ENCODE measurements around the gene CFL2.
A peak's percentile ranks its signal among the peaks of the same experiment; 100 is the strongest.
"Not testable (repeated sequence)": the region's sequence is repeated elsewhere in the genome, so short reads cannot be mapped to it uniquely, and the experiment has no call there.

The CFL2 gene

DNA sequence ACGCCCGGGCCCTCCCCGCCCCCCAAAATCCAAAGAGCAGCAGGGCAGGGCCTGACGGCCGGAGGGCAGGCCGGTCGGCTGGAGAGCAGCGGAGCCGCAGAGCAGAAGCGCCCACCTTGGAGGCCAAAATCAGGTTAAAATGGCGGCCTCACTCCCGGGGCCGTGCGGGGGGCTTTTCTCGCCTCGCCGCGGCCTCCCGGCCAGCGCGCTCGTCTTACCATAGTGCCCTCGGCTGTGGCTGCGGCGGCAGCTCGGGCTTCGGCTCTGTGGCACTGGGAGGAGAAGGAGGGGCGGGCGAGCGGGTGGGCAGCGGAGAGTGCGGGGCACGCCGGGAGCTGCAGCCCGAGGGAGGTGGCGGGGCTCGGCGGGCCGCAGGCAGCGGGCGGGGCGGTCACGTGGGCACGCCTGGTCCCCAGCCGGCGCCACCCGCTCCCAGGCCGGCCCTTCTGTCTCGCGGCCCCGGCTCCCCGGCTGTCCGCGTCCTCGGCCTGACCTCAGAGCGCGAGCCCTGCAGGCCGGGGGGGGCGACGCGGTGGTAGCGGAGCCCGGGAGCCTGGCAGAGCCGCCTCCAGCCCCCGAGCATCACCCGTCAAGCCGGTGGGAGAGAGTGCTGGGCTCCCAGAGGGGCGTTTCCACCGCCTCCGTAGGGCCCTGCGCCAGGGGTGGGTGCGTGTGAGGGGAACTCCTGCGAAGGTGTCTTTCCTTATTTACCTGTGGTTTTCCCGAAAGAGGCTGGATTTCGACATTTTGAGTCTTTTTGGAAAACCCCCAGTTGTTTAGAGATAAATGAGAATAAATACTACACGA, at the start of gene CFL2:
CFL2 (minus strand) TSS at position 274 of the 807 bp plus-strand sequence; CDS start at position 221, 53 bp downstream.
- peak; percentile 64 for DNase-seq

DNA sequence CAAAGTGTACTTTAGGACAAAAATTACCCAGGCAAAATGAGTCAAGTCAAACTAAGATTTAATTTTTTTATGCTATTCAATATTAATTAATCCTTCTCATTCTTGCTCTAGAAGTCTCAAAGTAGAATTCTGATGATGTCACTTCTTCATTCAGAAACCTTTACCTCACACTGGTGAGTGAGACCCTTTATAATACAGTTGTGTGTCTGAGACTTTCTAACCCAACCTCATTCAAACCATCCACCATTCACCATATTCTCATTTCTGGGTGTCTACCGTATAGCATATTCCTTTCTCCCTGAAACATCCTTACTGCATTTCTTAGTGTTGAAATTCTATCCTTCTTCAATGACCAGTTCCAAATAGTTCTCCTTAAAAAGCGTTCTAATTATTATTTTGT, 40.8 kb upstream of the CFL2 start:
- DNase-seq, result no peak

DNA sequence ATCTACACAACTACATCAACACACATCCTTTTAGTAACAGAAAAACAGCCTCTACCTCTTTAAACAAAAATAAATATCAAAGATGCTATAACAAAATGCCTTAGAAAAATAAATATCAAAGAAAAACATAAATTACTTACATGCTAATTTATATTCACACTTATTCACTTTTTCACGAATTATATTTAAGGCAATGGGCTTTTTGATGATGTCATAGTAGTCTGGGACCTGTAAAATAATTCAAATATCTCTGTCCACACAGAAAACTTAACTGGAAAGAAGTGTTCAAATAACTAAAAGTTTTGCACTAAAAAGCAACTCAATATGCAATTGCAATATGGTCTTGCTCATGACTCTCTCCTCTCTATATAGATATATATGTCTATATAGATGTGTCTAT, 40.3 kb upstream of the CFL2 start:
- no peak for DNase-seq

DNA sequence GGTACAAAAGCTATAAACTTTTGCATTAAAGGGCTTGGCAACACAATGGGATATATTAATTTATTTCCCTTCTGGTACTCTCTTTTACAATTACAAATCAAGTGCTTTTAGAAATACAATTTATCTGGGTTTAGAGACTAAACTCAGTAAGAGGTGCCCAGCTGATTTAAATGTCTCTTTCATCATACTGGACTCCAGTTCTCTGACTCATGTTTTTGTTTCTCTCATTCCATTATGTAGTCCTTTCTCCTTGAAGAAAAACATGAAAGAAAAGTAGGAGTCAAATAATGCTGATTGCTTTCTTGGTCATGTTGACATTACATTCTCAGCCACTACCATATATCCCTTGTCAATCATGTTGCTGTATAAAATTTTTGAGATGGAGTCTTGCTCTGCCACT, 36.3 kb upstream of the CFL2 start:
- peak; percentile 57 for DNase-seq

DNA sequence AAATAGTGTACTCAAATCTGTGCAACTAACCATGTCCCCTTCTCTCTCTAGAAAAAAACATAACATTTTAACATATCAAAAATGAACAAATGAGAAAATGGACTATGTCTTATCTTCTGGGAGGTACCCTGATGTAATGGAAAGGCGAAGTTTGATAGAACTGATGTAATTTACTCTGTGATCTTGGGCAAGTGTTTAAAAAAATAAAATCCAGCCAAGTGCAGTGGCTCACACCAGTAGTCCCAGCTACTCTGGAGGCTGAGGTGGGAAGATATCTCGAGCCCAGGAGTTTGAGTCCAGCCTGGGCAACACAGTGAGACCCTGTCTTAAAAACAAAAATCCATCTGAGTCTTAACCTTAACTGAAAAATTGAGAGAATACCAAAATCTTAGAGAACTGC, 35.8 kb upstream of the CFL2 start:
- peak; percentile 39 for DNase-seq

DNA sequence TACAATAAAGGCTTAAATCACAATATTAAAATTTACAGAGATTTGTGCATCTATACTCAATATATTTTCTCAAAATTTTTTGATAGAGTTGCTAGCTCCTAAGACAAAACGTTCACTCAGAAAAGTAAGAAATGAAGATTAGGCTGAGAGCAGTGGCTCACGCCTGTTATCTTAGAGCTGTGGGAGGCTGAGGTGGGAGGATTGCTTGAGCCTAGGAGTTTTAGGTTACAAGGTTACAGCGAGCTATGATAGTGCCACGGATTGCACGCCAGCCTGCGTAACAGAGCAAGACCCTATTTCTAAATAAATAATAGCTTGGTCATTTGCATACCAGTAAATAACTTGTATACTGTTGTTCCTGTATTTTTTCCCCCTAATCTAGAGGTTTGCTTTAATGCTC, 35.0 kb upstream of the CFL2 start:
- peak; percentile 63 for DNase-seq

DNA sequence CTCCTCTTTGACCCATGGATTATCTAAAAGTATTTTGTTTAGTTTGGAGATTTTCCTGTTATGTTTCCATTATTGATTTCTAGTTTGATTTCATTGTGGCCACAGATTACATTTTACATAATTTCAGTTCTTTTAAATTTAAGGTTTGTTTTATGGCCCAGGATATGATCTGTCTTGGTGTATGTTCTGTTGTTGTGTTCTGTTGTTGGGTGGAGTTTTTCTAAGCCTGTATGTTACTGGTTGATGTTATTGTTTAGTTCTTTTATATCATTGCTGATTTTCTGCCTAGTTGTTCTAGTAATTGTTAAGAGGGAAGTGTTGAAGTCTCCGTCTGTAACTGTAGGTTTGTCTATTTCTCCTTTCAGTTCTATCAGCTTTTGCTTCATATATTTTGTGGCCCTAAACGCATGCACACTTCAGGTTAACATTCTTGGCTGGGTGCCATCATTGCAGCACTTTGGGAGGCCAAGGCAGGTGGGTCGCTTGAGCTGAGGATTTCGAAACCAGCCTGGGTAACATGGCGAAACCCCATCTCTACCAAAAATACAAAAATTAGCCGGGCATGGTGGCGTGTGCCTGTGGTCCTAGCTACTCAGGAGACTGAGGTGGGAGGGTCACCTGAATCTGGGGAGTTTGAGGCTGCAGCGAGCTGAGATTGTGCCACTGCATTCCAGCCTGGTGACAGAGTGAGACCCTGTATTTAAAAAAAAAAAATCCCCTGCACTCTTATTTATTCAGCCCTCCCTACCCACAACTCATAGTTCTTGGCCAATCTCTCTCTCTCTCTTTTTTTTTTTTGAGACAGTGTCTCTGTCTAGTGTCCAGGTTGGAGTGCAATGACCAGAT, 28.1 kb upstream of the CFL2 start:
- DNase-seq, result no peak

DNA sequence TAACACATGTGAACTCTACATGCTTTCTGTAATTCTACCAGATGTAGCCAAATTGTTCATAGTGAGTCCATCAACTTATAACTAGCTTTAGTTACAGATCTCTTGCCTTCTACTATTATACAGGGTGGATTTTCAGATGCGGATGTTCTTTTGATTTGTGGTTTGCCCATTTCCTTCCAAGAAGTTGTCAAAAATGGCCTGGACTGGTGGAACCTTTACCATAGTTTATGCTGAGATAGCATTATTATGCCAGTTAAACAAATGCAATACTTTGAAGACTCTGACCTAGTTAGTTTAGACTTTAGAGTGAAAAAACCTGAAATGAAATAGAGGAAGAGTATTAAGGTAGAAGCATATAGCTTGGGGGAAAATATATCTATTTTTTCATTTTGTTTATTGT, 27.4 kb upstream of the CFL2 start:
- no peak for DNase-seq

DNA sequence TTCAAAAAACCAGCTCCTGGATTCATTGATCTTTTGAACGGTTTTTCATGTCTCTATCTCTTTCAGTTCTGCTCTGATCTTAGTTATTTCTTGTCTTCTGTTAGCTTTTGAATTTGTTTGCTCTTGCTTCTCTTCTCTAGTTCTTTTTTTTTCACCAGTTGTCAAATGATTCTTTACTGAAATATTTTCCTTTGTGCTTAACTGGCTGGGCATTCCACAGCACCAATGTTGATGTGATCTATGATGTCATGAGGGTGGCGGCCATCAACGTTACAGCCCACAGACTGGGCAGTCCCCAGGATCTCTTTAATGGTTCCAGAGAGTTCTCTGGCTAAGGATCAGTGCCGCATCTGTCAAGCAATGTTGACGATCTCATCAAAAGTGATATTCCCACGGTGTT, 25.7 kb upstream of the CFL2 start:
- DNase-seq, result not testable (repeated sequence)

DNA sequence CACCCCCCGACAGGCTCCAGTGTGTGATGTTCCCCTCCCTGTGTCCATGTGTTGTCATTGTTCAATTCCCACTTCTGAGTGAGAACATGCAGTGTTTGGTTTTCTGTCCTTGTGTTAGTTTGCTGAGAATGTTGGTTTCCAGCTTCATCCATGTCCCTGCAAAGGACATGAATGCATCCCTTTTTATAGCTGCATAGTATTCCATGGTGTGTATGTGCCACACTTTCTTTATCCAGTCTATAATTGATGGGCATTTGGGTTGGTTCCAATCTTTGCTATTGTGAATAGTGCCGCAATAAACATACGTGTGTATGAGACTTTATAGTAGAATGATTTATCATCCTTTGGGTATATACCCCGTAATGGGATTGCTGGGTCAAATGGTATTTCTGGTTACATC, 22.7 kb upstream of the CFL2 start:
- DNase-seq, result not testable (repeated sequence)

DNA sequence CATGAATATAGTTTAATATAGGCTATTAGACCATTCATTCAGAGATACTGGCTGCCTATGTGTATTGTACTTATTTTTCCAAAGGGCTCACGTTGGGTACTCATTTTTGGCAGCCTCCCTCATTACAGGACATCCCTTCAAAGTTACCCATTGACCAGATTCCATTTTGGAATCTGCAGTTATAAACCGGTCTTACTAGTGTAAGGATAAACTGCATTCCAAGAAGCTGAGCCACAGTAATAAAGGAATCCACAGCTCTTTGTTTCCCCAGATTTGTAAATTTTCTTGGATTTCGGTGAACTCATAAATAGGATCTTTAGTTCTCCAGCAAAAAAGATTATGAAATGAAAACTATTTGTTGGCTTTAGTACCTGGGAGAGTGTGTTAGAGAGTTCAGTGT, 18.9 kb upstream of the CFL2 start:
- DNase-seq, result no peak

DNA sequence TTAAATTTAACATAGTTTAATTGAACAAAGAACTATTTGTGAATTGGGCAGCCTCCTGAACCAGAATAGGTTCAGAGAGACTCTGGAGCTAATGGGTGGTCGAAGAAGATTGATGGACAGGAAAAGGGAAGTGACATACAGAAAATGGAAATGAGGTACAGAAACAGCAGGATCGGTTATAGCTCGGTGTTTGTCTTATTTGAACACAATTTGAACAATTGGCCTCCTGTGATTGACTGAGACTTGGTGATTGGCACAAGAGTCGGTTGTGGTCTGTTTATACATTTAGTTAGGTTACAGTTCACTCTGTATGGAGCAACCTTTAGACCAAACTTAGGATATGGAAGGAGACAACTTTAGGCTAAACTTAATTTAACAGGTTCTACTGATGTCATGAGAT, 18.4 kb upstream of the CFL2 start:
- no peak for DNase-seq

DNA sequence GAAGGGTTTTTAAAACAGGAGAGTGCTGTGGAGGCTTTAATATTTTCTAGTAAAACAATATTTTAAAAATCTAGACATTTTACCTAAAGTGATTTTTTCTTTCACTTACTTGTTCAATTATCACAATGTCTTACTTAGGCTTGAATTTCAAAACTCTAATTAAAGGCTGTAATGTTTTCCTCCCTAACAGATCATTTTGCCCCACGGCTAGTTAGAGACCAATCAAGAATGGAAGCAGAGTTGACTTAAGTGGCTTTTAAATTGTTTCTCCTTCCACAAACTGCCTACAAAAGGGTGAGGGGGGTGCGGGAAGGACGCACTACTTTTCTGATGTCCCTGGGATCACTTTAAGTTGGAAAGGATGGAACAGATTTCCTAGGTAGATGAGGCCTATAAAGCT, 9.5 kb upstream of the CFL2 start:
- DNase-seq, result no peak

DNA sequence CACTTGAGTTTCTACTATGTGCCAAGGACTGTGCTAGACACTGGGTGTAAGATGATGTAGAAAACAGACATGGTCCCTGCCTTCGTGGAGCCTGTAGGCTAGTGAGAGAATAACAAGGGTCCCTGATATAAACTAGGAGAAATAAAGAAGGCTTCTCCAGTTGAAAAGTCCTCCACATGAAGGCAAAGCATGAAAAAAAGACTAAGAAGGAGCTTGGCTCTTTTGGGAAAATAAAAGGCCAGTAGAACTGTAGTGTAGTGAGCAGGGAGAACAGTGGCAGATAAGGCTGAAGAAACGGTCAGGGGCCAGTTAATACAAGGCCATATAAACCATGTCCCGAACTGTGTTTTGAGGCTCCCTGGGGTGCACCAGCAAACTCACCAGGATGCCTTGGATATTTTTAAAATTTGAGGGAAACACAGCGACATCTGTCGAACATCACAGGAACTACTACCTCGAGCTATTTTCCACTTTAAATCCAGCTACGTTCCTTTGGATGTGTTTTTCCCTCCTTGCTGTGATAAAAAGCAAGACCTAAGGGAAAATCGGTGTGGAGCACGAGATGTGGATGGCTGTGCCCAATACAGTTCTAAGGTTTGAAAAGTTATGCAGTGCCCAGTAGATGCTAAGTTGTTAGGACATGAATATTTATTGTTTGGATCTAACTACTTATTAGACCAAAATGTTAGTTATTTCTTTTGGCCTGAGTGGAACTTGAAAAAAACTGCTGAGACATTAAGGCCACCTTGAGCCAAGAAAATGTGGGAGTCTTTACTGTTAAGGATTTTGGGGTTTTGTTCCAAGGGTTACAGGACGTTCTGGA, 8.5 kb upstream of the CFL2 start:
- no peak for DNase-seq

DNA sequence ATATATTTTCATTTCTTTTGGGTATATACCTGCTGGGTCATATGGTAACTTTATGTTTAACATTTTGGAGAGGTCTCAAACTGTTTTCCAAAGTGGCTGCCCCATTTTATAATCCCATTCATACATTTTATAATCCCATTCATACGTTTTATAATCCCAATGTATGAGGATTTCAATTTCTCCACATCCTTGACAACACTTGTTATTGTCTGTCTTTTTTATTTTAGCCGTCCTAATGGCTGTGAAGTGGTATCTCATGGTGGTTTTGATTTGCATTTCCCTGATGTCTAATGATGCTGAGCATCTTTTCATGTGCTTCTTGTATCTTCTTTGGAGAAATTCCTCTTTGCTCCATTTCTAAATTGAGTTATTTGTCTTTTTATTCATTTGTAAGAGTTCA, 6.7 kb upstream of the CFL2 start:
- no peak for DNase-seq

DNA sequence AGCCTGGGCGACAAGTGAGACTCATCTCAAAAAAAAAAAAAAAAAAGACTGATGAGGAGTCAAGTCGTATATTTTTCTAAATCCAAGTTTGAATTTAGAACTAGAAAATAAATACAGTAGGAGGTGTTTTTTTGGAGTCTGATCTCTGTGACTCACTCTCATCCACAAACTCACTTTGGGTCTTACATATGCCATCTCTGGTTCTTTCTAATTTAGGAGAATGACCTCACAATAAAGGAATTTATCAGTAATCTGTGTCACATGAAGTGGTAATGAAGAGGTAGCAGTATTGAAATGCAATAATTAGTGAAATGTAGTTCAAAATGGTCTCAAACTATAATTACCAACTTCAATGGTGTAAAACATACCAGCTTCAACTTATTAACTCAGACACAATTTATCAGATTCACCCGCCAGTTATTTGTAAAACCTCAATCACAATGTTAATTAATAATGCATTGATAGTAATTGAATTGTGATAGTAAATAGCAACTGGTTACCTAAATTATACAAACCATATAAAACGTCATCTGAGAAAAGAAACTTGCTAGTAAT, 4.4 kb upstream of the CFL2 start:
- peak; percentile 12 for DNase-seq

DNA sequence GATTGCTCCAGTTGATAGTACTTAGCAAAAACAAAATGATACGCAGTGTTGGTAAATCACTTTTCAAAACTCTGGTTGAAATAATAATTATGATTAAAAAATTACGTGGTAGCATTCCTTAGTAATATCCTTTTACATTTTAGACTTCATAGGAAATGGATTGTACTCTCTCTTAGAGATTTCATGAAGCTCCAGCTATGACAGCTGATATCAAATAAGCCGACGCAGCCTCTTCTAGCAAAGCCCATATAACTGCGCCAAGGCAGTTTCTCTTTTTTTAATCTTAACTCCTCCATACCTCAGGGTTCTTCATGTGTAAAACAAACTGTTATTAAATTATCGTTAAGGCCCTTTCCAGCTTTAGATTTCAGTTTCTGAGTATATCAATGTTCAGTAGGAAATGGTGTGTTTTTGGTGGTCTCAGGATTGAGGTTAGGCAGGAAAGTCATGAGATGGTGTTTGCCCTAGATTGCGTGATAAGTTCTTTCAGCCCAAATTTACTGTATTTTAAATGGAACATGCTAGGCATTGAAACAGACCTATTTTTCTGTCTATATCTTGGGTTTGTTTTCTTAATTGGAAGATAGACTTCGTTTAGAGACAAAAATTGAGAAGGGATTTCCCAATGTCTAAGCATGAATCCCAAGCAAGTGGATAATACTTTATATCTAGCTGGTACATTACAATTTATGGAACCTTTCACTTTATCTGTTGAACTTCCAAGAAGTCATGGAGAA, 902 bp upstream of the CFL2 start:
- no peak for DNase-seq

DNA sequence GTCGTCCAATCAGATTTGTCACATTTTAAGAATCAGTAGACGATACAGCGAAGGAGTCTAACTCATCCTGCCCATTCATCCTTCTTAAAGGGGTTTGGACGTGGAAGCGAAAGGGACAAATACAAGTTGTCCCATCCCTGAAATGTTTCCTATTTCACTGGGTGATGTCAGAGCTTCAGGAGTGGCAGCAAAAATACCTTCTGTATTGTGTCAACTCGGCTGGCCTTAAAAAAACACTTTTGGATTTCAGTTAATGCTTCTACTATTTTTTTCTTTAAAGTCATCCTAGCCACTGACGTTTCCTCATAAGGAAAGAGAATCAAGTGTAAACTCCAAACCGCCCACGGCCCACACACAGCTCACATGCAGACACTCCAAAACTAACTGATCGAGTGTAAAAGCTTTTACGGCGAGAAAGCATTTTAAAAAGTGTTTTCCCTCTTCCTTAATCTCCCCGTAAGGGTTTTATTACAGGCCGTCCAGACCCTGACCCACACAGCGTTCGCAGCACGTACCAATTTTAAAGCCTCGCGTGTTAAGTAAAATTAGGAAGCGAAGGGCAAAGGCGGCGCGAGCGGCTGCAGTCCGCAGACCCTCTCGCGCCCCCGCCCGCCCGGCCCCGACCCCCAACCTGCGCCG, 593 bp downstream of the CFL2 start:
- no peak for DNase-seq

DNA sequence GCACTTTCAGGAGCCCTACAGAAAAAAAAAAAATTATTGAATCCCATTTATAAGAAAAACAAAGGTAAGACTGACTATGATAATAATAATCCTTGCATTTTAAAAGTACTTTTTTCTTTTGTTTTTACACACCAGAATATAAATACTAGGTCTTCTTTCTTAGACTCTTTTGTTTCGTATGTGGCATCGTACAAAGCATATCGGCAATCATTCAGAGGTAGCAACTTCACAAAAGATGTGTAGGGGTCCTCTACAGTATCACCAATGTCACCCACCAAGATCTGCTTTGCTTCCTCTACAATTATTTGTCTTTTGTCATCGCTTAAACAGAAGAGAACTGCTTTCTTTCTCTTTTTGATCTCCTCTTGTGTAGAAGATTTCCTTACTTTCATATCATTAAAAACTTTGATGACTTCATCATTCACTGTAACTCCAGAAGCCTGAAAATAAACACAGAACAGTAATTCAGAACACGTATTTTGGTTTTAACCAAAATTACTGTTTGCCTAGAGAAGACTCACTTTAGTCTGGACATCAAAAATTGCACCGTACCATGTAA, 1.2 kb downstream of the CFL2 start:
- no peak for DNase-seq

DNA sequence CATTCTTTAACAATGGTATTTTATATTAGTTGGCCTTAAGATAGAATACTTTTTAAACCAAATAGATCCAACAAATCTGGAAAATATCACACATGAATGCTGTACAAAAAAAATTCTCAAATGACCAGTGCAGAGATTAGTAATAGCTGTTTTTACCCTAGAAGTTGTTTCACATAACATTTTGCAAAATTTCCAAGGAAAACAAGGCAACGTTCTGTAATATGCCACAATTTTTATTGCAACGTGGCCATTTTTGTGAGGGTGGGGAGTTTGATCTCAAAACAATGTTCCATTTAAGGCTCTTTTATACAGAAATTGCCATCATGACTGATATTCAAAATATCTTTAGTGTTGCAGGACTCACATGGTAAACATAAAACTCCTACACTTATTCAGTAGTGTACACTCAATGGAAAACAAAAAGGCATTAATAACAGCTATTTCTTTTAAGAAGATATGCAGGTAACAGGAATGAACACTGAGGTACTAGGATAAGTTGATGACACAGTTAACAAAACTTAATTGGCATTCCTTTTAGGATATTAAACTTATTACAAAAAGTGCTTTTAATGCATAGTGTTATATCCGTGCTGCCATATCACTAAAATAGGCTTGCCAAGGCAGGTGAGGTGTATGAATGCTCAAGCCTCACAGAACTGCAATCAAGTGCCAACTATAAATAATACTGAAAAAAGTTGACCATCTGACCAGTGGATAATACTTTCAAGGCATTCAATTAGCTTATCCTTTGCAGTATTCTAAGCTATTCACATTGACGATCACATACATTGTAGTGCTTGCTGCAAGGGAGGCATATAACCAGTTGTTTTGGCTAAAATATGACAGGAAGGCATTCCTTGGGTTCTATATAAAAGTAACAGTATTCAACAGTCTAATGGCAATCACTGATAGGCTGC, 2.3 kb downstream of the CFL2 start:
- no peak for DNase-seq

Measured in NCI-H226 (cell line).